ENCODE data around the gene DDX43.

- no peak for TF ChIP-seq POLR2A (IDR thresholded peaks at IDR 0.05)
- TF ChIP-seq CTCF (IDR thresholded peaks at IDR 0.05), result no peak
- no peak for TF ChIP-seq POLR2AphosphoS5 (IDR thresholded peaks at IDR 0.05)
These were observed 56.8 kb downstream of the DDX43 start for GRCh38 chr6:73451223-73452106.
